HEK293T (cell line): ENCODE measurements around the gene SSH2.

Experiments
- ARNT ChIP-seq: fragments of 450-650 bp; IDR thresholded peaks from 2 replicates; pipeline ENCODE4 v1.6.1; 2017; ENCODE audit warnings: mild to moderate bottlenecking
- BHLHE40 ChIP-seq: fragments of 450-650 bp; IDR thresholded peaks from 2 replicates; pipeline ENCODE4 v1.6.1; 2016; ENCODE audit warnings: mild to moderate bottlenecking, moderate library complexity, borderline replicate concordance
- CTBP1 ChIP-seq: fragments of 450-650 bp; IDR thresholded peaks from 2 replicates; pipeline ENCODE4 v1.6.1; 2016; ENCODE audit warnings: borderline replicate concordance
- FOXK2 ChIP-seq: fragments of 450-650 bp; IDR thresholded peaks from 2 replicates; pipeline ENCODE4 v1.6.1; 2016; ENCODE audit warnings: mild to moderate bottlenecking
- FOXM1 ChIP-seq: fragments of 450-650 bp; IDR thresholded peaks from 2 replicates; pipeline ENCODE4 v1.6.1; 2017; ENCODE audit warnings: mild to moderate bottlenecking, borderline replicate concordance
- HDGF ChIP-seq: fragments of 450-650 bp; IDR thresholded peaks from 2 replicates; pipeline ENCODE4 v1.6.1; 2017; ENCODE audit warnings: antibody characterized with exemption, borderline replicate concordance
- NFRKB ChIP-seq: fragments of 450-650 bp; IDR thresholded peaks from 2 replicates; pipeline ENCODE4 v1.6.1; 2016; ENCODE audit warnings: mild to moderate bottlenecking, moderate library complexity
- PKNOX1 ChIP-seq: fragments of 450-650 bp; IDR thresholded peaks from 2 replicates; pipeline ENCODE4 v1.6.1; 2016
- SP1 ChIP-seq: fragments of 450-650 bp; IDR thresholded peaks from 2 replicates; pipeline ENCODE4 v1.6.1; 2017
- TARDBP ChIP-seq: fragments of 450-650 bp; IDR thresholded peaks from 2 replicates; pipeline ENCODE4 v1.6.1; 2016

- TF ChIP-seq FOXK2 (no peak), SP1 (no peak), ARNT (no peak), BHLHE40 (no peak), CTBP1 (no peak), FOXM1 (no peak), PKNOX1 (no peak), NFRKB (no peak), HDGF (no peak), TARDBP (no peak)
These were observed 209.5 kb downstream of the SSH2 start for GRCh38 chr17:29720551-29720950.
